Thyroid gland (tissue), 4 donors: ENCODE measurements around the gene PTPRN2. TPM values are rescaled to one million over a fixed set of nuclear protein-coding genes. Genes with fewer than 3 reads are reported as not detected.

Source experiments
- DNase-seq, 2 donors: peaks; one replicate each; pipeline ENCODE4 v3.0.0-alpha.2; 2019
- H3K27ac ChIP-seq, 3 donors: fragments of 200-600 bp; sonication (generic); 1 replicate in 2 of 3; 2 replicates in 1 of 3; pipeline ENCODE4 v1.5.1; 2016 to 2019; ENCODE audit warnings: mild to moderate bottlenecking in 1 of 3, moderate library complexity in 1 of 3
- H3K27me3 ChIP-seq: fragments of 200-600 bp; sonication (generic); one replicate; pipeline ENCODE4 v1.5.1; 2019
- H3K36me3 ChIP-seq, 2 donors: fragments of 200-600 bp; sonication (generic); one replicate each; pipeline ENCODE4 v1.5.1; 2016 to 2019
- H3K4me1 ChIP-seq, 2 donors: fragments of 200-600 bp; sonication (generic); one replicate each; pipeline ENCODE4 v1.5.1; 2017 to 2019
- H3K4me3 ChIP-seq, 3 donors: fragments of 200-600 bp; sonication (generic); replicated peaks in 1 of 3; 1 replicate in 2 of 3; 2 replicates in 1 of 3; pipeline ENCODE4 v1.5.1; 2016; ENCODE audit warnings: mild to moderate bottlenecking in 1 of 3
- H3K9me3 ChIP-seq: fragments of 200-600 bp; sonication (generic); one replicate; pipeline ENCODE4 v1.5.1; 2017
- CTCF ChIP-seq, 6 experiments: fragments of 200-600 bp in 3 of 6; fragments of 450-650 bp in 3 of 6; sonication (generic) in 3 of 6; IDR thresholded peaks; one replicate each; pipeline ENCODE4 v1.5.1; 2016 to 2019; ENCODE audit warnings: antibody characterized with exemption in 6 of 6, mild to moderate bottlenecking in 2 of 6, inconsistent platforms in 1 of 6, moderate library complexity in 1 of 6
- POLR2A ChIP-seq, 2 donors: fragments of 450-650 bp; IDR thresholded peaks; one replicate each; pipeline ENCODE4 v1.6.1; 2017; ENCODE audit warnings: antibody characterized with exemption in 2 of 2, mild to moderate bottlenecking in 2 of 2, moderate library complexity in 1 of 2
- whole genome bisulfite sequencing, 2 donors: methylation state at CpG; one replicate each; pipeline ENCODE4 v1.1.5; 2017; 5-methylcytosine and 5-hydroxymethylcytosine counted together
- intact Hi-C: fragments of 100-400 bp; cut with DNase I; formaldehyde crosslinking; loops from one replicate; pipeline ENCODE4 v1.15.1; 2023
- total RNA-seq, 4 donors: library from RNA; depleted of rRNA; stranded (reverse); fragments of >200 nt; gene quantifications; one replicate each; pipeline ENCODE4 v1.2.3, GENCODE V29; 2016

PTPRN2 gene
- total RNA-seq, 4 donors from 2014 or later, result 4.2 to 9.9 (median 7.7) TPM

GRCh38 chr7:157973971-157974677 lies 613.5 kb downstream of the PTPRN2 start:
- WGBS, 2 donors, result 91 to 95% methylated on average over 17 to 23 of the region's 23 CpGs
- no peak for DNase-seq
- no peaks in the 10 kb centered on the region for H3K9me3 ChIP-seq

DNA sequence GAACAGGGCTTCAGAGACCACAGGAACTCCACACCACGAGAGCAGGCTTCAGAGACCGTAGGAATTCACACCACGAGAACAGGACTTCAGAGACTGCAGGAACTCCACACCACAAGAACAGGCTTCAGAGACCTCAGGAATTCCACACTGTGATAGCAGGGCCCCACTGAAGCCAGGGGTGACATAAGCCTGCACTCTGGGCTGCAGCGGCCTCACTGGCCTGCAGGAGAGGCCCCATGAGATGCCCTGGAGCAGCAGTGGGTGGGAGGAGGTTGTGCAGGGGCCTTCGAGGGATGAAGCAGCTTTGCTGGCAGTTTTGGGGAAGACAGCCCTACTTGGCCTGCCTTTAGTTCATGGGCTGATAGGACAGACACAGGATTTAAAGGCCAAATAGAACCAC lies 614.7 kb downstream of the PTPRN2 start:
- no peak for DNase-seq
- H3K27me3 ChIP-seq, result no peaks in the 10 kb centered on the region
- H3K36me3 ChIP-seq, result no peaks in the 10 kb centered on the region
- H3K4me3 ChIP-seq, result no peak overlapping the region
- no peak overlapping the region for H3K27ac ChIP-seq
- no peaks in the 10 kb centered on the region for H3K4me1 ChIP-seq
- TF ChIP-seq CTCF (IDR thresholded peaks at IDR 0.05) (no peak), POLR2A (IDR thresholded peaks at IDR 0.05) (no peak)
- H3K9me3 ChIP-seq, result no peaks in the 10 kb centered on the region
- 79 to 80% methylated on average over 4 to 5 of the region's 5 CpGs for WGBS, 2 donors
- intact Hi-C loops, result no loop called here

More at GRCh38 chr7:157973971-157974677, 613.5 kb downstream of the PTPRN2 start:
- TF ChIP-seq POLR2A (IDR thresholded peaks at IDR 0.05), result no peak
- no peak for TF ChIP-seq CTCF (IDR thresholded peaks at IDR 0.05)
- Histone ChIP-seq H3K4me3 (no peak overlapping the region), H3K36me3 (no peaks in the 10 kb centered on the region), H3K27ac (no peak overlapping the region), H3K4me1 (no peaks in the 10 kb centered on the region), H3K27me3 (no peaks in the 10 kb centered on the region)
- intact Hi-C loops, result no loop called here

- no peaks in the 10 kb centered on the region for H3K36me3 ChIP-seq
- intact Hi-C loops, result no loop called here
- H3K9me3 ChIP-seq, result no peaks in the 10 kb centered on the region
Observed at GRCh38 chr7:157971501-157971900, 616.1 kb downstream of the PTPRN2 start.

DNA sequence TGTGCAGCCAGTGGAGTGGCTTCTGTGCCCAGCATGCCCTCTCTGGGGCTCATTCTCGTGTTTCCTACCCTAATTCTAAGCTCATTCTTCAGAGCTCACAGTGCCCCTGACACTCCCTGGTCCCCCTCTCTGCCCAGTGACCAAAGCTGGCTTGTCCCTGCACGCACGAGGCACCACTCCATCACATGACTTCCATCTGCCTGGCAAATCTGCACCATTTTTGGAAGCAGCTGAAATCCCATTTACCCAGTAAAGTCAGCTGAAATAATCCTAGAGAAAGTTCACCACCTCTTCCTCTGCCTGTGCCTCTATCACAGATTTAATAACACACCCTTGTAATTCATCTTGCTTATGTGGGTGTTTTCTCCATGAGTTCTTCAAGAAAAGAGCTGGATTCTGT lies 616.9 kb downstream of the PTPRN2 start:
- no peaks in the 10 kb centered on the region for H3K9me3 ChIP-seq
- H3K27ac ChIP-seq, result no peak overlapping the region
- H3K36me3 ChIP-seq, result no peaks in the 10 kb centered on the region
- H3K27me3 ChIP-seq, result no peaks in the 10 kb centered on the region
- no peak for TF ChIP-seq POLR2A (IDR thresholded peaks at IDR 0.05)
- TF ChIP-seq CTCF (IDR thresholded peaks at IDR 0.05), result no peak
- DNase-seq, result no peak
- no peaks in the 10 kb centered on the region for H3K4me1 ChIP-seq
- 57 to 84% methylated on average over 2 to 3 of the region's 3 CpGs for WGBS, 2 donors
- H3K4me3 ChIP-seq, result no peak overlapping the region
- intact Hi-C loops, result no loop called here

More at GRCh38 chr7:157971501-157971900, 616.1 kb downstream of the PTPRN2 start:
- Histone ChIP-seq H3K27ac (no peak overlapping the region), H3K4me1 (no peaks in the 10 kb centered on the region), H3K4me3 (no peak overlapping the region), H3K27me3 (no peaks in the 10 kb centered on the region)
- no peak for DNase-seq
- WGBS, 2 donors, result 74 to 78% methylated on average over 5 of the region's 5 CpGs
- TF ChIP-seq CTCF (IDR thresholded peaks at IDR 0.05), result no peak
- TF ChIP-seq POLR2A (IDR thresholded peaks at IDR 0.05), result no peak

DNA sequence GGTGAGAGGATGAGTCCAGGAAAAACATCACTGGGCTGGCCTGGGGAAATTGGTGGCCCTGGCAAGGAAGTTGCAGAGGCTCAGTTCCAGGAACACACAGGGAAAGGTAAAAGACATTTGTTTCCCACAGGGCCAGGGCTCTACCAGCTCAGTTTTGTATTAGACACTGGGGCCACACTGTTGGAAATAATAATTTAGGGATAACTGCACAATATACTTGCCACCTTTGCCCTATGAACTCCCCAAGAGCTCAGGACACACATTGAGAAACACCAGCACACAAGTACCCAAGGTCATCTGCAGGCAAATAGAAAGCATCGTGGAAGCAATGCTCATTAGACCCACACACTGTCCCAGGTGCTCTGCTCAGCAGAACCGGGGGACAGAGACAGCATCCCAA lies 617.6 kb downstream of the PTPRN2 start:
- TF ChIP-seq CTCF (IDR thresholded peaks at IDR 0.05) (no peak), POLR2A (IDR thresholded peaks at IDR 0.05) (no peak)
- Histone ChIP-seq H3K36me3 (no peaks in the 10 kb centered on the region), H3K9me3 (no peaks in the 10 kb centered on the region), H3K4me3 (no peak overlapping the region), H3K27me3 (no peaks in the 10 kb centered on the region), H3K27ac (no peak overlapping the region), H3K4me1 (no peaks in the 10 kb centered on the region)
- 85 to 97% methylated on average over 2 of the region's 2 CpGs for WGBS, 2 donors
- intact Hi-C loops, result no loop called here
- no peak for DNase-seq
